ENCODE results near the gene LRP1. TPM values are rescaled to one million over a fixed set of nuclear protein-coding genes. Genes with fewer than 3 reads are reported as not detected.

Gene LRP1
- total RNA-seq, 1 donor from 2014 or later, result 95.7 TPM

DNA sequence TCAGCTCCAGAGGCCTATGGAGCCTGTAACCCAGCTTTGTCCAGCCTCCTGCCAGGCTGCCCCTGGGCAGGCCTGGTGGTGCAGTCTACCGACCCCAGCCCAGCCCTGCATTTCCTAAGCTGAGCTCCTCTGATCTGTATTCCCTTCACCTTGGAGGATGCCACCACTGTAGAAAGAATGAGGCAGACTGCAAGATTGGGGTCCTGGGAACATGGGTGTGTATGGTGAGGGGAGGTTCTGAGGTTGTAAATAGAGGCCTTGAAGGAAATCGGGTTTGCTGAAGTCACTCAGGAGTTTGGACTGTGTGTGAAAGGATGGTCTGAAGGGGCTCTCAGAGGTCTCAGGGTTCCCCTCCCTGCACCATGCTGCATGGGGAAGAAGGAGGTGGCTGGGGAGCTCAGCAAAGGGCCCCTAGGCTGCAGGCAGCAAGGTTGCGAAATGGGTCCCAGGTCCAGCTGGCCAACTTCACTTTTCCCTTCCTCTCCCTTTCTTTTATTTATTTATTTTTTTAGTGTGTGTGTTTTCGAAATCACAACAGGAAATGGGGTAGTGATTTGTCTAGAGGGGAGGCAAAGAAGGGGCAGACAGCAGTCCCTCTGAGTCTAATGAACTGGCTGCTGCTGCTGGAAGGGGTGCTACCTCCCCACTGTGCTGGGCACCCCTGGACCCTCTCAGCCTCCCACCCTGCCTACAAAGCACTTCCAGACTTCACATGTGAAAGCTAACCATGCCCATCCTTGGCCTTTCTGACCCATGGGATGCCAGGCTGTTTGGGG, 20.4 kb downstream of the LRP1 start:
- H3K27me3 Mint-ChIP-seq, result no peaks in the 10 kb centered on the region
- H3K9me3 Mint-ChIP-seq (ENCODE audit: low read depth), result no peaks in the 10 kb centered on the region
- DNase-seq (ENCODE audit: low spot score, unreplicated experiment), result no peak
- no peak overlapping the region for H3K4me3 Mint-ChIP-seq (ENCODE audit: low read depth)
- TF ChIP-seq, protein P1, sequence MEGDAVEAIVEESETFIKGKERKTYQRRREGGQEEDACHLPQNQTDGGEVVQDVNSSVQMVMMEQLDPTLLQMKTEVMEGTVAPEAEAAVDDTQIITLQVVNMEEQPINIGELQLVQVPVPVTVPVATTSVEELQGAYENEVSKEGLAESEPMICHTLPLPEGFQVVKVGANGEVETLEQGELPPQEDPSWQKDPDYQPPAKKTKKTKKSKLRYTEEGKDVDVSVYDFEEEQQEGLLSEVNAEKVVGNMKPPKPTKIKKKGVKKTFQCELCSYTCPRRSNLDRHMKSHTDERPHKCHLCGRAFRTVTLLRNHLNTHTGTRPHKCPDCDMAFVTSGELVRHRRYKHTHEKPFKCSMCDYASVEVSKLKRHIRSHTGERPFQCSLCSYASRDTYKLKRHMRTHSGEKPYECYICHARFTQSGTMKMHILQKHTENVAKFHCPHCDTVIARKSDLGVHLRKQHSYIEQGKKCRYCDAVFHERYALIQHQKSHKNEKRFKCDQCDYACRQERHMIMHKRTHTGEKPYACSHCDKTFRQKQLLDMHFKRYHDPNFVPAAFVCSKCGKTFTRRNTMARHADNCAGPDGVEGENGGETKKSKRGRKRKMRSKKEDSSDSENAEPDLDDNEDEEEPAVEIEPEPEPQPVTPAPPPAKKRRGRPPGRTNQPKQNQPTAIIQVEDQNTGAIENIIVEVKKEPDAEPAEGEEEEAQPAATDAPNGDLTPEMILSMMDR (IDR thresholded peaks at IDR 0.05; ENCODE audit: unreplicated experiment), result no peak
- no peak overlapping the region for H3K27ac Mint-ChIP-seq
- peaks cover 17% of the 10 kb centered on the region for H3K36me3 Mint-ChIP-seq (ENCODE audit: insufficient read depth)
- H3K4me1 Mint-ChIP-seq (ENCODE audit: low read depth), result peaks cover 40% of the 10 kb centered on the region

DNA sequence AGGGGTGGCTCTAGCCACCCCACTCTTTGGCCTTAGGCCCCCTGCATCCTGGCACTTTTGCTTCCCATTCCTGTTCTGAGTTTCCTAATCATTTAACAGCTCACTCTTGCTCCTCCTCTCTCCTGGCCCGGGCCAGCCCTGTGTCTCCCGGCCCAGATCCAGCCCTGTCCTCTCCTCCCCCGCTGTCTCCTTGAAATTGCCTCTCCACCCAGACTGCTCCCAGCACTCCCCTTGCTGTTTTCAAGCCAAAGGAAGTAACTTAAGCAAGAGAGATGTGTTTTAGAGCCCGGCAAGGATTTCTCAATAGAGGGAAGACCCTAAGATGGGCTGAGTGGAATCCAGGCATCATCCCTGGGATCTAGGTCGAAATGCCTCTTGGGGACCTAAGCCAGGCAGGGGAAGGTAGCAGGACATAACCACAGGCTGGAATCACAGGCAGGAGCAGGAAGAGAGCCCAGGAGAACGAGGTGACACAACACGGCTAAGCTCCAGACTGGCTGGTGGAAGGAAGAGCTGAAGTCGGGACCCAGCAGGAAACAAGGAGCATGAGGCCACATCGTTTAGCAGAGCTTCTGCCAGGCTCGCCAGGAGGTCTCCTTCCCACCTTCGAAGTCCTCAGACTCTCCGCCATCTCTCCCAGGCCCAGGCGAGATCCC, 21.1 kb downstream of the LRP1 start:
- no peaks in the 10 kb centered on the region for H3K27me3 Mint-ChIP-seq
- DNase-seq (ENCODE audit: low spot score, unreplicated experiment), result no peak
- H3K9me3 Mint-ChIP-seq (ENCODE audit: low read depth), result no peaks in the 10 kb centered on the region
- peaks cover 40% of the 10 kb centered on the region for H3K4me1 Mint-ChIP-seq (ENCODE audit: low read depth)
- TF ChIP-seq, protein P1 (IDR thresholded peaks at IDR 0.05; ENCODE audit: unreplicated experiment), result no peak
- peak overlapping the region; percentile 74 for H3K27ac Mint-ChIP-seq
- peaks cover 19% of the 10 kb centered on the region for H3K36me3 Mint-ChIP-seq (ENCODE audit: insufficient read depth)
- H3K4me3 Mint-ChIP-seq (ENCODE audit: low read depth), result no peak overlapping the region

DNA sequence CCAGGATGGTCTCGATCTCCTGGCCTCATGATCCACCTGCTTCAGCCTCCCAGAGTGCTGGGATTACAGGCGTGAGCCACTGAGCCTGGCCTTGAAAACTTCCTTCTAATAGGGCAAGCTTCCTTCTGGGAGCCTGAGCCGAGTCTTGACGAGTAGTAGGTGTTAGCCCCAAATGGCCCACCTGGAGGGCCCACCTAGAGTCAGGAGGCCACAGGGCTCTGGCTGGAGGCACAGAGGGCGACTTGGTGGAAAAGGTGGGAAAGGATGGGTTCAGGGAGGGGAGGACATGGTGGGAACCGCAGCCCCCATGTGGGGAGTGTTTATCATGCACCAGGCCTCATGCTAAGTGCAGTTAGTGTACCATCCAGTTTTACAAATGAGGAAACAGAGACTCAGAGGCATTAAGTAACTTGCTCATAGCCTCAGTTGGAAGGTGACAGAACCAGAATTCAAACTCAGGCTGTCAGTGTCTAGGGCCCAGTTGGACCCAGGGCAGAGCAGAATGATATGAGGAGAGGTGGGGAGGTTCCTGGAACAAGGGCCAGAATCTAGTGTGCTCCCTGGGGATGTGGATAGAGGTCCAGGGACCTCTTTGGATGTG, 22.2 kb downstream of the LRP1 start:
- Mint-ChIP-seq H3K9me3 (ENCODE audit: low read depth) (no peaks in the 10 kb centered on the region), H3K27ac (peak overlapping the region; percentile 73), H3K4me1 (ENCODE audit: low read depth) (peaks cover 40% of the 10 kb centered on the region), H3K4me3 (ENCODE audit: low read depth) (no peak overlapping the region), H3K27me3 (no peaks in the 10 kb centered on the region), H3K36me3 (ENCODE audit: insufficient read depth) (peaks cover 18% of the 10 kb centered on the region)
- TF ChIP-seq, protein P1 (IDR thresholded peaks at IDR 0.05; ENCODE audit: unreplicated experiment), result no peak
- DNase-seq (ENCODE audit: low spot score, unreplicated experiment), result no peak

DNA sequence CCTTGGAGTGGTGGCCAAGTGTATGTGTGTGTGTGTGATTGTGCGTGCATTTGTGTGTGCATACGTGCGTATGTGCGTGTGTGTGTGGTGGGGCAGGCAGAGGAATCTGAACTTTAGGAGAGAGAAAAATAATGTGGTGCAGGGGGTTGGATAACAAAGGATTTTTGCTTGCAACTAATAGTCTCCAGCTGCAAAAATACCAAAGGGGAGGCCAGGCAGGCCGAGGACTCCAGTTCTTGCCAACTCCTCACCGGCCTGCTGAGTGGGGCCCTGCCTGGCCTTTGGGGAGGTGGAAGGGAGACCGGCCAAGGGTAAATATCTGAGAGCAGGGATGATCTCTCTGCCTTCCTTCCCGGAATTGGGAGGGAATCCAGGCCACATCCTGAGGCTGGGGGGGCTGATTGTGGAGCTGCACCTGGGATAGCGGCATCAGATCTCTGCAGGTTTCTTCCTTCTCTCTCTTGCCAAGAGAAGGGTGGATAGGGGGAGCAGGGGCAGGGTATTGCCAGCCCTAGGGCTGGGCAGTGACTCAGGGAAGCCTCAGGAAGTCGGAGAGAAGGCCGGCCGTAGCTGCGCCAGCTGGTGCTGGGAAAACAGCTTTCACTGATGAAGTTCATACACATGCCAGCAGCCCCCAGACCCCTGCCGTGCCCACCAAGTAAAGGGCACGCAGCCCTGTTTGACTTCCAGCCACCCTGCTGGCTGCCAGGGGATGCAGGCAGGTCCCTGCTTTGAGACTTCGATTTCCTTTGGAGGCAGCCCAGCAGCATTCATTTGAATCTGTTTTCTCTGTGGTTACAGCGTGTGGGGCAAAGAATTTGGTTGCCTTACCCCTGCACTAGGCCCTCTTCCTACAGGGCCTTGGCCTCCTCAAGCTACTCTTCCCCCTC, 23.7 kb downstream of the LRP1 start:
- Mint-ChIP-seq H3K9me3 (ENCODE audit: low read depth) (no peaks in the 10 kb centered on the region), H3K27ac (peak overlapping the region; percentile 52), H3K4me1 (ENCODE audit: low read depth) (peaks cover 31% of the 10 kb centered on the region), H3K27me3 (no peaks in the 10 kb centered on the region), H3K4me3 (ENCODE audit: low read depth) (no peak overlapping the region), H3K36me3 (ENCODE audit: insufficient read depth) (peaks cover 16% of the 10 kb centered on the region)
- TF ChIP-seq, protein P1 (IDR thresholded peaks at IDR 0.05; ENCODE audit: unreplicated experiment), result no peak
- no peak for DNase-seq (ENCODE audit: low spot score, unreplicated experiment)

DNA sequence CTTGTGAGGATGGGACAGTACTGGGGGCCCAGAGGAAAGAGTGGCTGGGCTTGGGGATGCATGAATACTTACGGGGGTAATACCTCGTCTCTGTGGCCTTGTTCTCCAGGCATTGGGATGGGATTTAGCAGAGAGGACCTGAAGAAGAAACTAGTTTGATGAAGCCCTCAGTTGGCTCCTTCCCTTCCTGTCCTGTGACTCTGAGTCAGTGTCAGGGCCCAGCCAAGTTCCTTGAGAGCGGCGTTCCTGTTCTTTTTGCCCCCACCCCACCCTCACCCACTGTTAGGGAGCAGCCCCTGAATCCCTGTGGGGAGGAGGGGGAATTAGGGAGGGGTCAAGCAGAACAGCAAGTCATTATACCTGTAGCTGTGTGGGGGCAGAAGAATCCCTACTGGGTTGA, 24.4 kb downstream of the LRP1 start:
- TF ChIP-seq, protein P1 (IDR thresholded peaks at IDR 0.05; ENCODE audit: unreplicated experiment), result no peak
- Mint-ChIP-seq H3K36me3 (ENCODE audit: insufficient read depth) (peaks cover 19% of the 10 kb centered on the region), H3K27ac (no peak overlapping the region), H3K4me3 (ENCODE audit: low read depth) (no peak overlapping the region), H3K27me3 (no peaks in the 10 kb centered on the region), H3K9me3 (ENCODE audit: low read depth) (no peaks in the 10 kb centered on the region), H3K4me1 (ENCODE audit: low read depth) (peaks cover 24% of the 10 kb centered on the region)
- no peak for DNase-seq (ENCODE audit: low spot score, unreplicated experiment)
